CD4-positive, alpha-beta memory T cell (primary cell): ENCODE data around the gene RASSF7. TPM values are rescaled to one million over a fixed set of nuclear protein-coding genes. Genes with fewer than 3 reads are reported as not detected.

Source experiments
- CTCF ChIA-PET: fragments of 350-600 bp; sonication (Branson Sonifier 250); formaldehyde crosslinking; loops from one replicate; lab custom pipeline; 2021; ENCODE audit warnings: inconsistent platforms; ENCODE audit not compliant: partially characterized antibody; lab: Charles Lee
- POLR2A ChIA-PET: fragments of 350-600 bp; sonication (Branson Sonifier 250); formaldehyde crosslinking; loops from one replicate; lab custom pipeline; 2021; ENCODE audit not compliant: partially characterized antibody; lab: Charles Lee
- DNase-seq, 5 donors: peaks; one replicate each; pipeline versions ENCODE4 v3.0.0 to v3.0.0-alpha.2; 2020 to 2022; ENCODE audit warnings: mixed read lengths in 1 of 5
- H3K27ac ChIP-seq: one replicate; pipeline ENCODE4 v1.7.0; 2013; ENCODE audit warnings: low read depth, low read length
- H3K27me3 ChIP-seq: 2 replicates; pipeline ENCODE4 v1.7.0; 2013; ENCODE audit warnings: mild to moderate bottlenecking, low read length, moderate library complexity; ENCODE audit not compliant: insufficient read depth
- H3K36me3 ChIP-seq: 2 replicates; pipeline ENCODE4 v1.7.0; 2013; ENCODE audit warnings: mild to moderate bottlenecking, low read length, moderate library complexity; ENCODE audit not compliant: insufficient read depth
- H3K4me1 ChIP-seq: 2 replicates; pipeline ENCODE4 v1.7.0; 2013; ENCODE audit warnings: mild to moderate bottlenecking, low read length, moderate library complexity; ENCODE audit not compliant: insufficient read depth
- H3K4me3 ChIP-seq, 2 donors: one replicate each; pipeline ENCODE4 v1.7.0; 2013; ENCODE audit warnings: low read length in 2 of 2, mild to moderate bottlenecking in 1 of 2
- H3K9me3 ChIP-seq, 2 donors: one replicate each; pipeline ENCODE4 v1.7.0; 2013; ENCODE audit warnings: low read length in 2 of 2, control low read depth in 1 of 2; ENCODE audit not compliant: control insufficient read depth in 1 of 2
- H3K27ac Mint-ChIP-seq, 7 donors: one replicate each; pipeline ENCODE4 v1.8.0; 2020 to 2021; ENCODE audit warnings: mixed read lengths in 7 of 7, mild to moderate bottlenecking in 6 of 7, inconsistent platforms in 3 of 7, moderate library complexity in 3 of 7
- H3K27me3 Mint-ChIP-seq, 2 donors: one replicate each; pipeline ENCODE4 v1.8.0; 2020 to 2021; ENCODE audit warnings: mixed read lengths in 2 of 2
- H3K36me3 Mint-ChIP-seq, 2 donors: one replicate each; pipeline ENCODE4 v1.8.0; 2020 to 2021; ENCODE audit warnings: mixed read lengths in 2 of 2, inconsistent platforms in 1 of 2, mild to moderate bottlenecking in 1 of 2
- H3K4me1 Mint-ChIP-seq, 4 donors: one replicate each; pipeline ENCODE4 v1.8.0; 2020 to 2021; ENCODE audit warnings: mixed read lengths in 4 of 4, mild to moderate bottlenecking in 1 of 4
- H3K4me3 Mint-ChIP-seq, 8 donors: one replicate each; pipeline ENCODE4 v1.8.0; 2020 to 2021; ENCODE audit warnings: mixed read lengths in 8 of 8, mild to moderate bottlenecking in 7 of 8, moderate library complexity in 6 of 8, inconsistent platforms in 3 of 8
- H3K9me3 Mint-ChIP-seq, 8 donors: one replicate each; pipeline ENCODE4 v1.8.0; 2020 to 2021; ENCODE audit warnings: mixed read lengths in 8 of 8, mild to moderate bottlenecking in 5 of 8, inconsistent platforms in 3 of 8, moderate library complexity in 1 of 8
- intact Hi-C: fragments of 100-400 bp; cut with micrococcal nuclease; formaldehyde crosslinking; loops from one replicate; pipeline ENCODE4 v1.15.1; 2023
- polyA plus RNA-seq, 2 donors: library from polyadenylated mRNA; unstranded; fragments of 300-500 nt; fragmentation: Illumina TruSeq; gene quantifications; one replicate each; pipeline ENCODE4 v1.2.3, GENCODE V29; 2021
- total RNA-seq, 2 experiments: library from RNA; stranded (reverse); gene quantifications; one replicate each; pipeline ENCODE4 v1.2.3, GENCODE V29; 2021

RASSF7 gene
- total and polyA plus RNA-seq, 4 experiments from 2014 or later: 38.4 to 55.2 (median 48.2) TPM

DNA sequence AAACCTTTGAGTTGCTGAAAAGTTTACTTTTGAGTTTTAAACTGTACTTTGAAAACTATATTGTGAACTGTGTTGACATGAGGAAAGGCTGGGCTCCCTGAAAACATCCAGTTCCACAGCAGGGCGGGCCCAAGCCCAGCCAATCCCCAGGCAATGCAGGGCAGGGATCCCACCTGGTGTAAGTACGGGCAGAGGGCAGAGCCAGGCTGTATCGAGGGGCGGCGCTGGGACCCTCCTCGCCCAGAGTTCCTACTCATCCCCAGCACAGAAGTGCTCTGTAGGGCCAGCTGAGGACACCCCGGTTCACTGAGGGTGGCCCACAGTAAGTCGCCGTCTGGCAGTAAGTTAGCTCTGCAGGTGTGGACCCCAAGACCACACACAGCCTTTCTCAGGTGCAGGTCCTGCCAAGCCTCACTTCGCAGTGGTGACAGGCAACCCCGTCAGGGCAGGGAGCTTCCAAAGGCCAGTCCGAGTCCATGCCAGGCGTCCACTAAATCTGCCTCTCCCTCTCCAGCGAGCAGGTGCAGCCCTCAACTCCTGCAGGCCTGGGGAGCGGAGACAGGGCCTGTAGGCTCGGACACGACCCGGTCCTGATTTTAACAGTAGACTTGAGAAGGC, 6.3 kb downstream of the RASSF7 start:
- CTCF ChIA-PET: no interaction called here
- Histone ChIP-seq H3K4me1 (peaks cover 14% of the 10 kb centered on the region), H3K9me3 (no peaks in the 10 kb centered on the region), H3K36me3 (no peaks in the 10 kb centered on the region), H3K4me3 (no peak overlapping the region), H3K27ac (no peak overlapping the region), H3K27me3 (no peaks in the 10 kb centered on the region)
- peaks cover 0 to 4% of the 10 kb centered on the region in 2 donors for H3K36me3 Mint-ChIP-seq
- POLR2A ChIA-PET: interaction anchor here (1.0 to 7.5 kb wide), 8 partner anchors 8 to 159 kb away, joined by 3 to 62 read pairs (median 6); partner anchors contain the start of genes DEAF1, LRRC56, PHRF1 and TMEM80
- H3K27me3 Mint-ChIP-seq: no peaks in the 10 kb centered on the region
- H3K4me1 Mint-ChIP-seq: peaks cover 0 to 6% (median 5%) of the 10 kb centered on the region in 4 donors
- DNase-seq: peak in 1 of 5 donors; percentile 30
- intact Hi-C loops: no loop called here
- H3K4me3 Mint-ChIP-seq: peak overlapping the region; percentile 61 to 77 (median 74)
- no peaks in the 10 kb centered on the region for H3K9me3 Mint-ChIP-seq
- H3K27ac Mint-ChIP-seq: peak overlapping the region; percentile 74 to 93 (median 84)

DNA sequence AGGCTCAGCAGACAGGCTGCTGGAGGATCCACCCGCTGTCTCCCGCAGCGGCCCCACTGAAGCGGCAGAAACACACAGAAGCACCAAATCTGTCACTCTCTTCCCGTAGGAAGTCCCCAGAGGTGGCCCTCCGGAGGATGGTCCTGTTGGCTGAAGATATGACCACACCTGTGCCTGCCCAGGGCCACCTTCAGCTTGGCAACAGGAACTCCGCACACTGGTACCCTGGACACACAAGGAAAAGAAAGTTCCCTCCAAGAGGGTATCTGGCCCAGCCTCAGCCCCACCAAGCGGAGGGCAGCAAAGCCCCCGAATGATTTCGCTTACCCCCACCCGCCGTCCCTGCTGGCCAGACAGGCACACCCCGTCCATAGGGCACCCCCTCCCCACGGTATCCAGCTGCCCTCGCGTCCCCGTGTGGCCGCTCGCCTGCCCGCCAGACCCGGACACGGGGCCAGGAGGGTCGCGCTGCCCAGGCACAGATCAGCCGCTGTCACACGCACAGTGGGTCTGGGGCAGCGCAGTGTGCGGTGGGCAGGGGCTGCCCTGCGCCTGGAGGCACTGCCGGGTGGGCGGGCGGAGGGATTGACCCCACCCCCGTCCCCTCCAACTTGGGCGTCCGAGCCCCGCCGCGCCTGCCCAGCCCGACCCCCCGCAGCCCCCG, 7.0 kb downstream of the RASSF7 start:
- POLR2A ChIA-PET: interaction anchor here (1.0 to 7.5 kb wide), 12 partner anchors 8 to 158 kb away, joined by 3 to 62 read pairs (median 6); partner anchors contain the start of genes DEAF1, LMNTD2, LRRC56 and PHRF1
- Histone ChIP-seq H3K36me3 (no peaks in the 10 kb centered on the region), H3K27ac (no peak overlapping the region), H3K27me3 (no peaks in the 10 kb centered on the region), H3K4me1 (peaks cover 11% of the 10 kb centered on the region), H3K9me3 (no peaks in the 10 kb centered on the region), H3K4me3 (no peak overlapping the region)
- H3K4me1 Mint-ChIP-seq: peaks cover 0 to 6% (median 5%) of the 10 kb centered on the region in 4 donors
- H3K36me3 Mint-ChIP-seq: peaks cover 0 to 4% of the 10 kb centered on the region in 2 donors
- DNase-seq: peak in 2 of 5 donors; percentile 22 to 66
- H3K27me3 Mint-ChIP-seq: no peaks in the 10 kb centered on the region
- H3K4me3 Mint-ChIP-seq: peak overlapping the region; percentile 61 to 77 (median 74)
- CTCF ChIA-PET: no interaction called here
- intact Hi-C loops: loop anchor here (1.0 kb wide), 1 partner anchor 7 kb away; the partner anchor contains the start of genes LMNTD2 and RASSF7
- H3K9me3 Mint-ChIP-seq: no peaks in the 10 kb centered on the region
- H3K27ac Mint-ChIP-seq: peak overlapping the region; percentile 74 to 93 (median 84)

DNA sequence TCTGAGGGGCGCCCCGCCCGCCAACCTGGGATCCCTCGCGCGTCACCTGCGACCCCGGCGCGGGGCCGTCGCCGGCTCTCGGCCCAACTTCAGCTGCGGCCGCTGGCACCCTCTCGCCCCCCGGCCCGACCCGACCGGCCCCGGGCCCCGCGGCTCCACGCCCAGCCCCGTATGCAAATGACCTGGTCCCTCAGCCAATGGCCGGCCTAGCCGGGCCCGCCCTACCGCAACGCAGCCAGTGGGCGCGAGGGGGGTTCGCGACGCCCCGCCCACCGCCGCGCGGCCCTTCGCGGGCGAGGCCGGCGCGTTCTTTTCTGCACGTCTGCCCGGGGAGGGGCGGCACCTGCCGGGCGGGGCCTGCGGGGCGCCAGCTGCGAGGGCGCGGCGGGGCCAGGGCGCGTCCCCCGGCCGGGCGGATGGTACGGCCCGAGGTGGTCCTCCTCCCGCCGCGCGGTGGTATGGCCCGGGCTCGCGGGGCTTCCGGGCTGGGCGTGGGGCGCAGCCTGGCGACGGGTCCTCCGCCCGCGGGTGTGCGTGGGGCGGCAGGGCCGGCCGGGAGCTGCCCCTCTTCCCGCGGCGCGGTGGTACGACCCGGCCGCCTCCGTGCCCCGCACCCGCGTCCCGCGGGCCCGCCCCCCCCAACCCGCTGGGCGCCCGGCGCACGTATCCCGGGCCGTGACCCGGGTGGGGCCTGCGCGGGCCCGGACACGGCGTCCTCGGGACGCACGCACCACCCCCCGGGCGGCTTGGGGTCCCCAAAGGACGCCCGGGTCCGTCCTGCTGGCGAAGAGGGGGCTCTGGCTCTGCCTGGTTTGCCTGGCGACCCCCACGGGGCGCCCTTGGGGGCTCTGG, 7.8 kb downstream of the RASSF7 start:
- no peaks in the 10 kb centered on the region for H3K9me3 Mint-ChIP-seq
- H3K4me3 Mint-ChIP-seq: peak overlapping the region; percentile 70 to 85 (median 76)
- Histone ChIP-seq H3K4me3 (peak overlapping the region in 1 of 2 donors; percentile 58), H3K36me3 (no peaks in the 10 kb centered on the region), H3K9me3 (no peaks in the 10 kb centered on the region), H3K4me1 (peaks cover 15% of the 10 kb centered on the region), H3K27me3 (no peaks in the 10 kb centered on the region), H3K27ac (peak overlapping the region; percentile 48)
- H3K27me3 Mint-ChIP-seq: no peaks in the 10 kb centered on the region
- H3K27ac Mint-ChIP-seq: no peak overlapping the region
- intact Hi-C loops: loop anchor here (1.0 kb wide), 1 partner anchor 8 kb away; the partner anchor contains the start of genes LMNTD2 and RASSF7
- H3K4me1 Mint-ChIP-seq: peaks cover 0 to 6% (median 5%) of the 10 kb centered on the region in 4 donors
- ChIA-PET POLR2A (interaction anchor here (0.7 to 7.5 kb wide), 14 partner anchors 7 to 157 kb away, joined by 3 to 62 read pairs (median 6); partner anchors contain the start of genes DEAF1, HRAS, LMNTD2 and RNH1), CTCF (no interaction called here)
- peak; percentile 90 to 97 (median 95) for DNase-seq
- peaks cover 0 to 2% of the 10 kb centered on the region in 2 donors for H3K36me3 Mint-ChIP-seq

DNA sequence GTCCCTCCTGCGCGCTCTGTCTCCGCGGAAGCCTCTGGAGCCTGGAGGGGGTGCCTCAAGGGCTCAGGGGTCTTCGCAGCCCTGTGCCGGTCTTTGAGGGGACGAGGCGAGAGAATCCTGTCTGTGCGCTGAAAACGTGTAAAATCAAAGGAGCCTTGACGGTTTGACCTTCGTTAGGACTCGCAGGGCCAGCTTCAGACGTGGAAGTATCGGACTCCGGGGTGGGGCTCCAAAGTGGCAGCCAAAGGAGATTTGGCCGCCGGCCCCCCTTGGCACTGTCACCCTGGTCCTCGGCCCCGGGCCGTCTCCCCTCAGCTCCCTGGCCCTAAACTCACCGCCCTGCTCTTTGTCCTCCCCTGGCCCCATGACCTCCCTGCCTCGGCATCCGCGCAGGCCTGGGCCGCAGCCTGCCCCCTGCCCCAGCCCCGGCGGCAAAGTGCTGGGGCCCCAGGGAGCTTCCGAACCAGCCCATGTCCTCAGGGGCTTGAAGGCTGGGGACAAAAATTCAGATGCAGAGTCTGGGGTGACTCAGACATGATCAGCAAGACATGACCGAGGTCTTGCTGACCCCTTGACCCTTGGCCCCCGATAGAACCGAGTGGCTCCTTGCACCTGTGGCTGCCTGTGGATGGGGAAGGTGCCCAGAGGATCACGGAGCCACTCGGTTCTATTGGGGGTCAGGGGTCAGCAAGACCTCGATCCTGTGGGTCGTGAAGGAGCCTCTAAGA, 8.6 kb downstream of the RASSF7 start:
- H3K27ac ChIP-seq: peak overlapping the region; percentile 48
- peaks cover 22% of the 10 kb centered on the region for H3K4me1 ChIP-seq
- POLR2A ChIA-PET: interaction anchor here (0.7 to 7.5 kb wide), 12 partner anchors 8 to 157 kb away, joined by 3 to 62 read pairs (median 6); partner anchors contain the start of genes DEAF1, HRAS, LMNTD2 and RNH1
- CTCF ChIA-PET: interaction anchor here (1.3 kb wide), 1 partner anchor 10 kb away, joined by 3 read pairs; no protein-coding TSS in a partner anchor
- Mint-ChIP-seq H3K36me3 (no peaks in the 10 kb centered on the region), H3K27me3 (peaks cover 0 to 4% of the 10 kb centered on the region in 2 donors), H3K27ac (peak overlapping the region in 4 of 7 donors; percentile 50 to 74 (median 64)), H3K4me1 (peaks cover 4 to 10% (median 8%) of the 10 kb centered on the region in 4 donors), H3K4me3 (peak overlapping the region; percentile 70 to 85 (median 76)), H3K9me3 (no peaks in the 10 kb centered on the region)
- peak in 1 of 5 donors; percentile 41 for DNase-seq
- H3K9me3 ChIP-seq: no peaks in the 10 kb centered on the region
- no peaks in the 10 kb centered on the region for H3K27me3 ChIP-seq
- intact Hi-C loops: no loop called here
- peak overlapping the region in 1 of 2 donors; percentile 58 for H3K4me3 ChIP-seq
- H3K36me3 ChIP-seq: no peaks in the 10 kb centered on the region

DNA sequence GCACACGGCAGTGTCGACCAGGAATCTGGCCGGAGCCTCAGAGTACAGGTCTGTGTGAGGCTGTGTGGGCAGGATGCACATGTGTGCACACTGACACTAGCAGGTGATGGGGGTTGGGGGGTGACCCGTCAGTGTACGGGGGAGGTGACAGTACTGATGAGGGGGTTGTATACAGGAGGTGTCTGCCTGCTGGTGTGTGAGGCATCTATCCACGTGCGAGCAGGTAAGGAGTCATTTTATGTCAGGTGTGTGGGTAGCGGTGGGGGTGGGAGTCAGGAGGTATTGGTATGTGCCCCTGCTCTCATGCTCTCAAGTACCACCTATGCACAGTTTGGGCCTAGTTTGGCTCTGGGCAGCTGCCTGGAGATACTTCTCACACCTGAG, 11.0 kb downstream of the RASSF7 start:
- H3K27me3 ChIP-seq: no peaks in the 10 kb centered on the region
- DNase-seq: peak in 1 of 5 donors; percentile 27
- POLR2A ChIA-PET: no interaction called here
- H3K36me3 ChIP-seq: no peaks in the 10 kb centered on the region
- no peak overlapping the region for H3K4me3 ChIP-seq
- intact Hi-C loops: no loop called here
- no peaks in the 10 kb centered on the region for H3K9me3 ChIP-seq
- CTCF ChIA-PET: no interaction called here
- peaks cover 0 to 11% of the 10 kb centered on the region in 2 donors for H3K27me3 Mint-ChIP-seq
- no peaks in the 10 kb centered on the region for H3K9me3 Mint-ChIP-seq
- H3K27ac Mint-ChIP-seq: no peak overlapping the region
- H3K4me3 Mint-ChIP-seq: peak overlapping the region in 1 of 8 donors; percentile 66
- peaks cover 33% of the 10 kb centered on the region for H3K4me1 ChIP-seq
- H3K36me3 Mint-ChIP-seq: peaks cover 0 to 3% of the 10 kb centered on the region in 2 donors
- H3K27ac ChIP-seq: no peak overlapping the region
- peaks cover 11 to 25% (median 17%) of the 10 kb centered on the region in 4 donors for H3K4me1 Mint-ChIP-seq

DNA sequence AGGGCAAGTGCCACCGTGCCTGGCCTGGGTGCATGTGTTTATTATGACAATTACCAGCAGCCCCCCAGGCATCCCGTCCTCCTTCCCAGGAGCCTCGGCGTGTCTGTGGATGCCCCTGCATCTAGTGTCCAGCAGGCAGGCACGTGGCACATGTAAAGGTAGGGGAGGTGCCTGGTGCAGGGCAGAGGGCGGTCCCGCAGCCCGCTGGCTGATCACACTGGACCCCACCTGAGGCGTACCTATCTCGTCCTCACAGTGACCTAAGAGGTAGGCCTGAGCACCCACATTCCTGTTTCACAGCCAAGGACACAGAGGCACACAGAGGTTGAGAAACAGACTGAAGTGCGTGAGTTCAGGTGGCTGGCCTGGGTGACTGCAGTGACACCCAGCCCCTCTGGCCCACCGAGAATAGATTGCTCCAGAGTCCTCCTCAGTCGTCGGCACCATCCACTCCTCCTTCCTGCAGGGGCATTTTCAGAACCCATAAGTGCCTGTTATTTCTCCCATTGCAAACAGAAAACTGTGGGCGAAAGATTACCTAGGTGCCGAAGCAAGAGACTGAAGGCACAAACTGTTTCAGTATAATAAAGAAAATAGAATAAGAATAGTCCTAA, 12.5 kb downstream of the RASSF7 start:
- H3K36me3 Mint-ChIP-seq: peaks cover 0 to 5% of the 10 kb centered on the region in 2 donors
- Histone ChIP-seq H3K4me1 (peaks cover 47% of the 10 kb centered on the region), H3K27ac (no peak overlapping the region), H3K9me3 (no peaks in the 10 kb centered on the region), H3K4me3 (no peak overlapping the region), H3K36me3 (no peaks in the 10 kb centered on the region), H3K27me3 (no peaks in the 10 kb centered on the region)
- CTCF ChIA-PET: no interaction called here
- peaks cover 0 to 11% of the 10 kb centered on the region in 2 donors for H3K27me3 Mint-ChIP-seq
- peak in 1 of 5 donors; percentile 35 for DNase-seq
- H3K27ac Mint-ChIP-seq: peak overlapping the region in 1 of 7 donors; percentile 62
- no peaks in the 10 kb centered on the region for H3K9me3 Mint-ChIP-seq
- intact Hi-C loops: no loop called here
- H3K4me1 Mint-ChIP-seq: peaks cover 17 to 33% (median 24%) of the 10 kb centered on the region in 4 donors
- POLR2A ChIA-PET: interaction anchor here (1.3 kb wide), 1 partner anchor 12 kb away, joined by 3 read pairs; no protein-coding TSS in a partner anchor
- H3K4me3 Mint-ChIP-seq: peak overlapping the region in 2 of 8 donors; percentile 7 to 64
